Measurements from ENCODE around the gene FIBCD1.

Gene FIBCD1

GRCh38 chr9:130893341-130894101 is 45.5 kb downstream of the FIBCD1 start:
- DNase-seq, result no peak

GRCh38 chr9:130892477-130893304 is 46.4 kb downstream of the FIBCD1 start:
- DNase-seq, result no peak

GRCh38 chr9:130891688-130892476 is 47.2 kb downstream of the FIBCD1 start:
- no peak for DNase-seq

- DNase-seq, result no peak
Observed at GRCh38 chr9:130890870-130891687, 48.0 kb downstream of the FIBCD1 start.

GRCh38 chr9:130890124-130890523 is 48.9 kb downstream of the FIBCD1 start:
- no peak for DNase-seq

GRCh38 chr9:130888146-130888885 is 50.7 kb downstream of the FIBCD1 start:
- no peak for DNase-seq

GRCh38 chr9:130887494-130888144 is 51.4 kb downstream of the FIBCD1 start:
- DNase-seq, result no peak

GRCh38 chr9:130886981-130887380 is 52.1 kb downstream of the FIBCD1 start:
- DNase-seq, result no peak

GRCh38 chr9:130885484-130886375 is 53.3 kb downstream of the FIBCD1 start:
- no peak for DNase-seq

GRCh38 chr9:130884542-130885483 is 54.2 kb downstream of the FIBCD1 start:
- DNase-seq, result no peak

GRCh38 chr9:130884111-130884531 is 54.9 kb downstream of the FIBCD1 start:
- DNase-seq, result no peak

GRCh38 chr9:130883479-130883878 is 55.6 kb downstream of the FIBCD1 start:
- DNase-seq, result no peak

GRCh38 chr9:130882696-130883225 is 56.3 kb downstream of the FIBCD1 start:
- no peak for DNase-seq

GRCh38 chr9:130881516-130881915 is 57.5 kb downstream of the FIBCD1 start:
- DNase-seq, result no peak

- DNase-seq, result no peak
Observed at GRCh38 chr9:130880599-130881220, 58.3 kb downstream of the FIBCD1 start.

- no peak for DNase-seq
Observed at GRCh38 chr9:130879863-130880411, 59.1 kb downstream of the FIBCD1 start.

GRCh38 chr9:130878295-130878694 is 60.8 kb downstream of the FIBCD1 start:
- DNase-seq, result no peak

- DNase-seq, result no peak
Observed at GRCh38 chr9:130877300-130877699, 61.7 kb downstream of the FIBCD1 start.

All from NCI-H1105 treated with DMSO at 0.1 percent for 48 hours (cell line).